ENCODE data around the gene ADGRG3. TPM values are rescaled to one million over a fixed set of nuclear protein-coding genes. Genes with fewer than 3 reads are reported as not detected.

Gene ADGRG3
- total and polyA plus RNA-seq, 2 of the 13 experiments (the other 11 are each of a cell fraction or from before 2014, with no cell fraction given), result 2.7 to 11.8 TPM

GRCh38 chr16:57734308-57734924, 66.3 kb downstream of the ADGRG3 start (continued):
- 0 out of 2 replicates have a peak, but pooled peaks have one; percentile 42 for TF ChIP-seq ZMYM2 (CRISPR knock-in tag; IDR thresholded peaks at IDR 0.05)
- no peak for TF ChIP-seq ARID2 (CRISPR knock-in tag; IDR thresholded peaks at IDR 0.05; ENCODE audit: borderline replicate concordance)
- TF ChIP-seq KLF16 (CRISPR knock-in tag; IDR thresholded peaks at IDR 0.05), result no peak
- no peak; the same call in 1 of the 2 replicates for TF ChIP-seq ZC3H4 (CRISPR knock-in tag; IDR thresholded peaks at IDR 0.05; ENCODE audit: borderline replicate concordance)
- TF ChIP-seq SNAPC4 (CRISPR knock-in tag; IDR thresholded peaks at IDR 0.05), result no peak
- 0 out of 2 replicates have a peak, but pooled peaks have one; percentile 51 for TF ChIP-seq CHD2 (IDR thresholded peaks at IDR 0.05; ENCODE audit: low read depth, low read length)
- TF ChIP-seq MED8 (CRISPR knock-in tag; IDR thresholded peaks at IDR 0.05; ENCODE audit: insufficient replicate concordance), result no peak
- peak; percentile 84; the same call in 1 of the 2 replicates for TF ChIP-seq NFATC3 (CRISPR knock-in tag; IDR thresholded peaks at IDR 0.05)
- TF ChIP-seq MLXIP (CRISPR knock-in tag; IDR thresholded peaks at IDR 0.05; ENCODE audit: borderline replicate concordance), result no peak
- no peak for TF ChIP-seq ZNF589 (CRISPR knock-in tag; conservative IDR thresholded peaks at IDR 0.05)
- TF ChIP-seq, protein P1, sequence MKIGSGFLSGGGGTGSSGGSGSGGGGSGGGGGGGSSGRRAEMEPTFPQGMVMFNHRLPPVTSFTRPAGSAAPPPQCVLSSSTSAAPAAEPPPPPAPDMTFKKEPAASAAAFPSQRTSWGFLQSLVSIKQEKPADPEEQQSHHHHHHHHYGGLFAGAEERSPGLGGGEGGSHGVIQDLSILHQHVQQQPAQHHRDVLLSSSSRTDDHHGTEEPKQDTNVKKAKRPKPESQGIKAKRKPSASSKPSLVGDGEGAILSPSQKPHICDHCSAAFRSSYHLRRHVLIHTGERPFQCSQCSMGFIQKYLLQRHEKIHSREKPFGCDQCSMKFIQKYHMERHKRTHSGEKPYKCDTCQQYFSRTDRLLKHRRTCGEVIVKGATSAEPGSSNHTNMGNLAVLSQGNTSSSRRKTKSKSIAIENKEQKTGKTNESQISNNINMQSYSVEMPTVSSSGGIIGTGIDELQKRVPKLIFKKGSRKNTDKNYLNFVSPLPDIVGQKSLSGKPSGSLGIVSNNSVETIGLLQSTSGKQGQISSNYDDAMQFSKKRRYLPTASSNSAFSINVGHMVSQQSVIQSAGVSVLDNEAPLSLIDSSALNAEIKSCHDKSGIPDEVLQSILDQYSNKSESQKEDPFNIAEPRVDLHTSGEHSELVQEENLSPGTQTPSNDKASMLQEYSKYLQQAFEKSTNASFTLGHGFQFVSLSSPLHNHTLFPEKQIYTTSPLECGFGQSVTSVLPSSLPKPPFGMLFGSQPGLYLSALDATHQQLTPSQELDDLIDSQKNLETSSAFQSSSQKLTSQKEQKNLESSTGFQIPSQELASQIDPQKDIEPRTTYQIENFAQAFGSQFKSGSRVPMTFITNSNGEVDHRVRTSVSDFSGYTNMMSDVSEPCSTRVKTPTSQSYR (CRISPR knock-in tag; IDR thresholded peaks at IDR 0.05; ENCODE audit: borderline replicate concordance), result no peak
- no peak for TF ChIP-seq FOXJ3 (CRISPR knock-in tag; IDR thresholded peaks at IDR 0.05; ENCODE audit: borderline replicate concordance)
- no peak for TF ChIP-seq ZNF18 (CRISPR knock-in tag; IDR thresholded peaks at IDR 0.05; ENCODE audit: insufficient replicate concordance)
- no peak for TF ChIP-seq TCF7L2 (IDR thresholded peaks at IDR 0.05; ENCODE audit: low read depth, low read length)
- no peak for TF ChIP-seq ZNF569 (CRISPR knock-in tag; IDR thresholded peaks at IDR 0.05; ENCODE audit: borderline replicate concordance)

Data from HepG2 (cell line).